Loucy (cell line): ENCODE results near the gene PSMF1.

Experiments
- EZH2phosphoT487 ChIP-seq: fragments of 200-600 bp; IDR thresholded peaks from 2 replicates; pipeline ENCODE4 v1.6.1; 2018; ENCODE audit warnings: antibody characterized with exemption, mild to moderate bottlenecking, moderate library complexity, borderline replicate concordance
- TF ChIP-seq, protein P1 (sequence below): fragments of 200-600 bp; sonication (generic); conservative IDR thresholded peaks from 2 replicates; pipeline ENCODE4 v1.5.1; 2014; ENCODE audit warnings: mild to moderate bottlenecking, antibody characterized with exemption, low read length

DNA sequence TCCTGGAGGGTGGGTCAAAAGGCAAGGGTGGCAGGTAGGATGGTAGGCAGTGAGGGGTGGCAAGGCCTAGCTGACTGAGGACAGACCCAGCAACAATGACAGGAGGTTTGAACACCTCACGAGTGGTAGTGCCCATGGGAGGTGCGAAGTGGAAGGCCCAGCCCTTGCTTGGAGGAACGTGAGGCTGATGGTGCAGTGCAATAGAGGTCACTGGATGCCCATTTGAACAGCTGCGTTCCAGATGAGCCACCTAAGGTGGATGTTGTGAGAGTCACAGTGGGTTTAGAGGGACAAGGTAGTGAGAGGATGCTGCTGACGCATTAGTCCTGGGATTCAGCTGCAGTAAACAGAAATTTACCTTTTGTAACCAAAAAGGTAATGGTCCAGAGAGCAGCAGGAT is 50.8 kb downstream of the PSMF1 start:
- TF ChIP-seq, protein P1, sequence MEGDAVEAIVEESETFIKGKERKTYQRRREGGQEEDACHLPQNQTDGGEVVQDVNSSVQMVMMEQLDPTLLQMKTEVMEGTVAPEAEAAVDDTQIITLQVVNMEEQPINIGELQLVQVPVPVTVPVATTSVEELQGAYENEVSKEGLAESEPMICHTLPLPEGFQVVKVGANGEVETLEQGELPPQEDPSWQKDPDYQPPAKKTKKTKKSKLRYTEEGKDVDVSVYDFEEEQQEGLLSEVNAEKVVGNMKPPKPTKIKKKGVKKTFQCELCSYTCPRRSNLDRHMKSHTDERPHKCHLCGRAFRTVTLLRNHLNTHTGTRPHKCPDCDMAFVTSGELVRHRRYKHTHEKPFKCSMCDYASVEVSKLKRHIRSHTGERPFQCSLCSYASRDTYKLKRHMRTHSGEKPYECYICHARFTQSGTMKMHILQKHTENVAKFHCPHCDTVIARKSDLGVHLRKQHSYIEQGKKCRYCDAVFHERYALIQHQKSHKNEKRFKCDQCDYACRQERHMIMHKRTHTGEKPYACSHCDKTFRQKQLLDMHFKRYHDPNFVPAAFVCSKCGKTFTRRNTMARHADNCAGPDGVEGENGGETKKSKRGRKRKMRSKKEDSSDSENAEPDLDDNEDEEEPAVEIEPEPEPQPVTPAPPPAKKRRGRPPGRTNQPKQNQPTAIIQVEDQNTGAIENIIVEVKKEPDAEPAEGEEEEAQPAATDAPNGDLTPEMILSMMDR, result no peak
- TF ChIP-seq EZH2phosphoT487, result no peak
